ENCODE results near the gene WWC2. TPM values are rescaled to one million over a fixed set of nuclear protein-coding genes. Genes with fewer than 3 reads are reported as not detected.

Gene WWC2
- total RNA-seq, 1 donor from 2014 or later = 13.5 TPM

- FAIRE-seq (no peak), DNase-seq (ENCODE audit: low spot score in 2 of 2) (no peak)
These were observed 245.6 kb downstream of the WWC2 start for GRCh38 chr4:183344523-183345255.

GRCh38 chr4:183345261-183345660 is 246.2 kb downstream of the WWC2 start:
- FAIRE-seq (no peak), DNase-seq (ENCODE audit: low spot score in 2 of 2) (no peak)

- DNase-seq (ENCODE audit: low spot score in 2 of 2) (no peak), FAIRE-seq (no peak)
These were observed 248.1 kb downstream of the WWC2 start for GRCh38 chr4:183347146-183347545.

- no peak for DNase-seq (ENCODE audit: low spot score in 2 of 2)
These were observed 248.5 kb downstream of the WWC2 start for GRCh38 chr4:183347566-183347965.

GRCh38 chr4:183348136-183348535 is 249.1 kb downstream of the WWC2 start:
- DNase-seq (ENCODE audit: low spot score in 2 of 2) (no peak), FAIRE-seq (no peak)

More at GRCh38 chr4:183347566-183347965, 248.5 kb downstream of the WWC2 start:
- FAIRE-seq = no peak

GRCh38 chr4:183348706-183349659 is 249.9 kb downstream of the WWC2 start:
- no peak for DNase-seq (ENCODE audit: low spot score in 2 of 2)

GRCh38 chr4:183349673-183350072 is 250.6 kb downstream of the WWC2 start:
- FAIRE-seq (no peak), DNase-seq (ENCODE audit: low spot score in 2 of 2) (no peak)

More at GRCh38 chr4:183348706-183349659, 249.9 kb downstream of the WWC2 start:
- FAIRE-seq = no peak

GRCh38 chr4:183350317-183351071 is 251.4 kb downstream of the WWC2 start:
- DNase-seq (ENCODE audit: low spot score in 2 of 2) (no peak), FAIRE-seq (no peak)

GRCh38 chr4:183352546-183352945 is 253.5 kb downstream of the WWC2 start:
- FAIRE-seq = no peak
- DNase-seq (ENCODE audit: low spot score in 2 of 2) = no peak

- DNase-seq (ENCODE audit: low spot score in 2 of 2) (no peak), FAIRE-seq (no peak)
These were observed 254.5 kb downstream of the WWC2 start for GRCh38 chr4:183353557-183353956.

GRCh38 chr4:183354219-183354618 is 255.2 kb downstream of the WWC2 start:
- FAIRE-seq (no peak), DNase-seq (ENCODE audit: low spot score in 2 of 2) (no peak)

- no peak for FAIRE-seq
- no peak for DNase-seq (ENCODE audit: low spot score in 2 of 2)
These were observed 256.3 kb downstream of the WWC2 start for GRCh38 chr4:183355405-183355804.

GRCh38 chr4:183356173-183356830 is 257.2 kb downstream of the WWC2 start:
- no peak for FAIRE-seq
- no peak for DNase-seq (ENCODE audit: low spot score in 2 of 2)

- no peak for FAIRE-seq
These were observed 258.0 kb downstream of the WWC2 start for GRCh38 chr4:183356931-183357675.

GRCh38 chr4:183358215-183358755 is 259.2 kb downstream of the WWC2 start:
- FAIRE-seq (no peak), DNase-seq (ENCODE audit: low spot score in 2 of 2) (no peak)

More at GRCh38 chr4:183356931-183357675, 258.0 kb downstream of the WWC2 start:
- DNase-seq (ENCODE audit: low spot score in 2 of 2) = no peak

- DNase-seq (ENCODE audit: low spot score in 2 of 2) (no peak), FAIRE-seq (no peak)
These were observed 261.3 kb downstream of the WWC2 start for GRCh38 chr4:183360161-183360919.

- DNase-seq (ENCODE audit: low spot score in 2 of 2) (no peak), FAIRE-seq (no peak)
These were observed 263.0 kb downstream of the WWC2 start for GRCh38 chr4:183362036-183362435.

- DNase-seq (ENCODE audit: low spot score in 2 of 2) (no peak), FAIRE-seq (no peak)
These were observed 264.0 kb downstream of the WWC2 start for GRCh38 chr4:183362916-183363542.

Data from frontal cortex (tissue), 4 donors.